Erythroblast (primary cell): ENCODE results near the gene NTRK2.

Source experiments
- GATA1 ChIP-seq: IDR thresholded peaks from 2 replicates; pipeline ENCODE4 v1.6.1; 2011; ENCODE audit warnings: low read depth, mild to moderate bottlenecking, control low read depth, low read length, moderate library complexity
- POLR2A ChIP-seq: IDR thresholded peaks from 2 replicates; pipeline ENCODE4 v1.6.1; 2011; ENCODE audit warnings: mild to moderate bottlenecking, low read length

DNA sequence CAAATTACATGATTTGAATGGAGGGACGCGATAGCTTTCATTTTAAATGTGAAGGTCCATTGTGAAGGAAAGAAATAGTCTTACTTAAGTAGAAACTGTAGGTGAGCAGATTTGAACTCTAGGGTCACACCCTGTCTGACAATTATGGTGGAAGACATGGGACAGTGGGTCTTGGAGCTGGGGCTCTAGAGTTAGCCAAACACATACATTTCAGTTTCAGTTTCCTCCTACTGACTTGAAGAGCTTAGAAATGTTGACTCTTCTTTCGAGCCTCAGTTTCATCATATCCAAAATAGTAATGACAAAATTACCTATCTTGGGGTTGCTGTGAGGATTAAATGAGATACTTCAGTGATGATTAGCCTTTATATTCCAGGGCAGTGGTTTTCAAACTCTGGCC lies 314.2 kb downstream of the NTRK2 start:
- TF ChIP-seq POLR2A (no peak), GATA1 (no peak)
